DLD1 (cell line): ENCODE results near the gene GFM1.

ENCODE experiments used
- in situ Hi-C: cut with HindIII; loops from 2 replicates; pipeline ENCODE4 v1.10.0; 2017; ENCODE audit warnings: low sequenced_read_pairs

GFM1 gene

DNA sequence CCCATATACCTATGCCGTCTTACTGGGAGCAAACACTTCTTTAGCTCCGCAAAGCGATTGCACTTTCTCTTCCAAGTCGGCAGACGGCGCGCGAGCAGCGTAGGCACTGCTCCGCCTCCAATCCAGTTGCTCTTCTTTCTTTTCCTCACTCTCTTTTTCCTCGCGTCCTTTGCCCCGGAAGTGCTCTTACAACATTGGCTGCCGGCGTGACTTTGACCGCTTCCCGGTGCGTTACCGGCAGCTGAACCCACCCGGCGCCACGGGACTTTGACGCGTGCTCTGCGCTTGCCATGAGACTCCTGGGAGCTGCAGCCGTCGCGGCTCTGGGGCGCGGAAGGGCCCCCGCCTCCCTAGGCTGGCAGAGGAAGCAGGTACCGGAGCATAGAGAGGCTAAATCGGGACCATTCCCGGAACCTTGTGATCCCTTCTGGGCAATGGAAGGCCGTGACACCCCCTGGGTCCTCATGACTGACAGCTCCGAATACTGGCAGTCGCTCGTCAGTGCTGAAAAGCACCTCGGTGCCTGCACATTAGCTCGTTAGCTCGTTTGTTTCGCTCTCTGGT, at the start of gene GFM1:
GFM1 (plus strand) TSS at position 183 of the 564 bp plus-strand sequence; CDS start at position 291, 108 bp downstream.
- in situ Hi-C loops: no loop called here

- in situ Hi-C loops: no loop called here
Observed at GRCh38 chr3:158600787-158601186, 43.5 kb upstream of the GFM1 start.

DNA sequence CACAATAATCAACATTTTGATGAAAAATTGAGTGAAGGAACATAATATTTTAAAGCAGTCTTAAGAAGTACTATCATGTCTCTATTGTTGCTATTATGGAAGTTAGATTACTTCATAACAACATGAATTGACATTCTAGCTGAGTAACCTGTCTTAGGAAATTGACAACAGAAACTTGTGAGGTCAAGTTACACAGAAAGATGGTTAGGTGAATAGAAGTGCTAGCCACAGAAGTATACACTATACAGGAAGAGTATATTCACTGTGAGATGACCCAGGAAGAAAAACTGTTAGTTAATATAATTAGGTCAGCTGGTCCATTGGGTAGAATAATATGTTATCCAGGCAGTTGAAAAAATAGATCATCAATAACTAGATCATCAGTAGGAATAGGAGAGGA, 42.1 kb upstream of the GFM1 start:
- in situ Hi-C loops: no loop called here

- in situ Hi-C loops: no loop called here
Observed at GRCh38 chr3:158617982-158618875, 26.1 kb upstream of the GFM1 start.

DNA sequence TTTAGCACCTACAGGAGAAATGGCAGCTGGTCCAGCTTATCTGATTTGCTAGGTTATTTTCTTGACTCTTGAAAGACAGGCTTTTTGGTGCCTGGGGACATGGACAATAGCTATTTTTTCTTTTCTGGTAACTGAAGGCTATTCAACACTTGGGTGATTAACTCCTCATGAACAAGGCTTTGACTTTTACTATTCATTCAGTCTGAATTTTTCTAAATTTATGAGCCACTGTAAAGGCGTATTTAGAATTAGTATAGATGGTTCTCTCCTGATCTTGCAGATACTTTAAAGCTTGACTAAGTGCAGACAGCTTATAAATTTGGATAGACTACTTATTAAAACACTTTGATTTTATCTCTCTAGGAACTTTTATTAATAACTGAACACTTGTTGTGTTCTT, 18.4 kb upstream of the GFM1 start:
- in situ Hi-C loops: no loop called here

DNA sequence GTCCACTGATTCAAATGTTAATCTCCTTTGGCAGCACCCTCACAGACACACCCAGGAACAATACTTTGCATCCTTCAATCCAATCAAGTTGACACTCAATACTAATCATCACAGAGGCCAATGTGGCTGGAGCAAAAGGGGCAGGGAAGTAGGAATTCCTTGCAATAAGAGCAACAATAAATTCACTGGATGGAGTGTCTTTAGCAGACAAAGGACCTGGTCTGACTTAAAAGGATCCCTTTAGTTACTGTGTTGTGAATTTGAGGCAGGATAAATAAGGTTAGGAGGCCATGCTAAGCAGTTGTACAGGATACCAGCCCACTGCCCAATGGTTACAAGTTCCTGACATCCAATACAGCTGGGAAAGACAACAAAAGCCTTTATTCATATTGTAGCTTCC, 12.3 kb upstream of the GFM1 start:
- in situ Hi-C loops: no loop called here

DNA sequence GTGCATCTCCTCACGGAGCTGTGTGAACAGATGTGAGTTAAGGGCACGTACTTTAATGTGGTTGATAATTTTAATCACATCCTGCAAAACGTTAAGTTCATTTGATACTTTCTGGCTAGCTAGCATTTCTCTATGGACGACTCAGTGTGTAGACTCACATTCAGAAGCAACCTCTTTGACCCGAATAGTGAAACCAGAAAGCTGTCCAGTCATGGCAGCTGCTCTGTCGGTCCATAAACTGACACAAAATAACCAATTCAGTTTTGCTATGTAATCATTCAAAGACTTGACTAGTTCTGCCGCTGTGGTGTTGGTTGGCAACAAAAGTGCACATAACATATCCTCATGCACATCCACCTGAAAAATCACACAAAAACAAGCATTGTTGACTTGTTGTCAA, 3.7 kb upstream of the GFM1 start:
- in situ Hi-C loops: no loop called here

DNA sequence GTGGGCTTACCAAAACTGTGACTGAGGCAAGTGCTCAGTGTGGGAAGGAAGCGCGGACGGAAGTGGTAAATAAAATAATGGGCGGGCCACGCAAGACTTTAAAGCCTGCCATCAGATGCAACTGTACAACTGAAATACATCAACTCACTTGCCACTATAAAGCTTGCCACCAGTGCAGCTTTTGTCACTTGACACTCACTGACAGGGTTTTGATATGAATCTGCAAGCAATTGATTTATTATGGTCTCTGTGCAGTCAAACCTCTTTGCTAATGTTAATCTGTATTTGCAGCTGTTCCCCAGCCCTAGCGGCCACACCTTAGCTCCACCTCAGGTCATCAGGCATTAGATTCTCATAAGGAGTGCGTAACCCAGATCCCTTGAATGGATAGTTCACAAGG, 2.3 kb upstream of the GFM1 start:
- in situ Hi-C loops: no loop called here

DNA sequence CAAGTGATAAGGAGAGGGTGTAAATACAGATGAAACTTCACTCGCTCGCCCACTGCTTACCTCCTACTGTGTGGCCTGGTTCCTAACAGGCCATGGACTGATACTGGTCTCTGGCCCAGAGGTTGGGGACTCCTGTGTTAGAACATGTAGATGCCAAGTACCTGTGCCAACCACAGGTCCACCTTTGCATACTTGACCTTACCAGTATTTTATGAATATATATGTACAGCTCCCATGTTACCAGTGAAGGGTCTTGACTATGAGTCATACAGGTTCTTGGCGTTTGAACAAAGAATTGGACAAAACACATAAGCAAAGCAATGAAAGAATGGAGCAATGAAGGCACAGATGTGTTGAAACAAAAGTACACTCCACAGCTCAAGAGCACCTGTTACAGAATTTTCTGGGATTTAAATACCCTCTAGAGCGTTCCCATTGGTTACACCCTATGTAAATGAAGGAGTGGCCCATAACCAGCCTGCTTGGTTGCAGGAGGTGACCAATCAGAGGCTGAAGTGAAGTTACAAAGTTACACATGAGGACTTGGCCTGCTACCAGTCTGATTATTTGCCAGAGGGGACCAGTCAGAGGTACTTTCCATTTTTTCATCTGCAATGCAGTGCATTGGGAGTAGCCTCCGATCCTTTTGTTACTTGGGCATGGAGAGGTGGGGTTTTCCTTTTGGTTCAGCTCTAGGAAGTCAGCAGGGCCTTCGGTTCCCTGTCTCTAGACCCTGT, 1.7 kb upstream of the GFM1 start:
- in situ Hi-C loops: no loop called here

DNA sequence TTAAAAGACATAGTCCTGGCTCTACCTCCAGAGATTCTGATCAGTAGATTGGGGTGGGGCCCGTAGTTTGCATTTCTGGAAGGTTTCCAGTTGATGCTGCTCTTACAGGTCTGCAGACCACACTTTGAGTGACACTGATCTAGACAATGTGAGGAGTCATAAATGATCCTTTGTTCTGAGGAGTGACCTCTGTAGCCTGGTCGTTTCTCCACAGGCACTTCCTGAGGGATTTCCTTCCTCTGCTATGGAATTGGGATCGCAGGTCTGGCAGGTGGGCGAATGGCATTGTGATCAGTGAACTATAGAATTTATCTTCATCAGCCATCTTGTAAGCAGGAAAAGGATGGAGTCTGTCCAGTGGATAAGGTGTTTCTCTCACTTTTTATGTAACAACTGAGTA, 5.5 kb downstream of the GFM1 start:
- in situ Hi-C loops: loop anchor here (25.0 kb wide), 1 partner anchor 138 kb away; no protein-coding TSS in a partner anchor

DNA sequence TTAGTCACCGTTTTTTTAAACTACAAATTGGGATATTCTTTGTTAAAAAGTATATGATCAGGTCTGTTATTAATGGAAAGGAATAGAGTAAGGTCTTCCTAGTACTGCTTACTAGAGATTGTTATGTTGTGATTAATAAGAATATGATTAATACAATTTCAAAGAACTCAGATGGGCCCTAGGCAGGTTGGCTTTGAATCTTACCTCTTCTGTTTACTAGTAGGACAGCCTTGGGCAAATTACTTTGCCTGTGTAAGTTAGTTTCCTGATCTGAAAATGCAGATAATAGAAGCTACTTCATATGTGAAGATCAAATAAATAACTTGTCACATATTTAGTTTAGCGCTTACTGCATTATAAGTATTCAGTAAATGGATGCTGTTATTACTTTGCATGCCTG, 6.9 kb downstream of the GFM1 start:
- in situ Hi-C loops: loop anchor here (25.0 kb wide), 1 partner anchor 136 kb away; no protein-coding TSS in a partner anchor

DNA sequence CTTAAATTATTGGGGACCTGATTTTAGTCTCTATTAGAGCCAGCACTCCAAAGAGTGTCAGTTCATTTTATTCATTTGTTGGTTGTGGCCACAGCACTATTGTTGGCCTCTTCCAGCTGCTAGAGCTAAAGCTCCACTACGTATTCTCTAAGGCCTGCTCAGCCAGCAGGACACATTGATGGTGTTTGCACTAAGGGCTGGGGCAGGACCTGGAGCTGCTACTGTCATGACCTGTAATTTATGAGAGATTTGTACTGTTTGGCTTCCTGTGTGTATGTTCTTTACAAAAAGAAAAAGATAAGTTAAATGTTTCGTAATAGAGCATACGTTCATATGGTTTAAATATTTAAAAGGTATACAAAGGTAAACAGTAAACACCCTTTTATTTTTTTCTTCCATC, 8.1 kb downstream of the GFM1 start:
- in situ Hi-C loops: loop anchor here (25.0 kb wide), 1 partner anchor 135 kb away; no protein-coding TSS in a partner anchor

DNA sequence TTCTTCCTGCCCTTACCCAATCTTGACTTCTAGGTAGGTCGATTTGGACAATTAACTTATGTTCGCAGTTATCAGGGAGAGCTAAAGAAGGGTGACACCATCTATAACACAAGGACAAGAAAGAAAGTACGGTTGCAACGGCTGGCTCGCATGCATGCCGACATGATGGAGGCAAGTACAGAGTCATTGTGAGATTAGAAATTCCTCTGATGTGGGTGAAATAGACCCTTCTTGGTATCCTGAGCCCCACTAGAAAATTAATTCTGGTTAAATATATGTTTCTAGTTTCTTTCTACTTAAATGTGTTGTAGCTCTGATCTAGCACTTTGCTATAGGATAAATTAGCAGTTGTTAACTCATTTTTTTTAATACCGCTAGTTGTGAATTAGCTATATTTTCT, 14.6 kb downstream of the GFM1 start:
- in situ Hi-C loops: loop anchor here (25.0 kb wide), 1 partner anchor 128 kb away; no protein-coding TSS in a partner anchor

GRCh38 chr3:158659454-158660237, 15.3 kb downstream of the GFM1 start:
- in situ Hi-C loops: loop anchor here (25.0 kb wide), 1 partner anchor 128 kb away; no protein-coding TSS in a partner anchor

- in situ Hi-C loops: loop anchor here (25.0 kb wide), 1 partner anchor 127 kb away; no protein-coding TSS in a partner anchor
Observed at GRCh38 chr3:158660711-158661110, 16.4 kb downstream of the GFM1 start.

- in situ Hi-C loops: loop anchor here (25.0 kb wide), 1 partner anchor 124 kb away; no protein-coding TSS in a partner anchor
Observed at GRCh38 chr3:158663246-158663645, 18.9 kb downstream of the GFM1 start.

- in situ Hi-C loops: loop anchor here (25.0 kb wide), 1 partner anchor 123 kb away; no protein-coding TSS in a partner anchor
Observed at GRCh38 chr3:158663832-158664231, 19.5 kb downstream of the GFM1 start.

DNA sequence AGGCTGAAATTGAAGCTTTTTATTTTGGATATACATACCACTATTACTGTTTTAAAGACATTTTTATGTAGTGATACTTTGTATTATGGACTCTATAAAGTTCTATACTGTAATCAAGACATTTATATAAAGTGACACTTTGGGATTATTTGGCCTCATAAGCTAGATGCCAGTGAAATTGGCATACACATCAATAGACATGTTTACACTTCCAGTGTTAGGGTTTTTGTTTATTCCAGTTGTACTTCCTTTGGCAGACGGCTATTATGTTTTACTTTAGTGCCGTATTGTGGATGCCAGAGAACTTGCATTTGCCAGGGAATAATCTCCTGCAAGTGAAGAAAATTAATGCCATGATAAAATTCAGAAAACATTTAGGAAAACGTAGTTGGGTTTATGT, 22.1 kb downstream of the GFM1 start:
- in situ Hi-C loops: loop anchor here (25.0 kb wide), 1 partner anchor 121 kb away; no protein-coding TSS in a partner anchor

GRCh38 chr3:158668506-158668905, 24.2 kb downstream of the GFM1 start:
- in situ Hi-C loops: loop anchor here (25.0 kb wide), 1 partner anchor 119 kb away; no protein-coding TSS in a partner anchor

DNA sequence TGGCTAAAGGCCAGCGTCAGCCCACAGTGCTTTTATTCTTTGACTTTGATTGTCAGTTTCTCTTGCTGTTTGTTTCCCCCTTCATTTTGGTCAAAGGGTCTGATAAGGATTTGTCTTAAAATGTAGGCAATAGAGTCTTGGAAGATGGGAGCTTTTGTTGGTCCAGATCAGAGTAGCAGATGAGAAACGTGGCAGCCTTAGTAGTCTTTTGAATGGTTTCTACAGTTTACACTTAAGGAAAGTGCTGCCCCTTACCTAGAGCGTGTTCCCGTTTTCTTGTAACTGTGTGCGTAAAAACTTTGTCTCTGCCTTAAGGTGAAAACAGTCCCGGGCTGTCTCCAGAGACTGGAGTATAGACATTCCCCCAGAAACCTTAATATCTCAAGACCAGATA, 27.5 kb downstream of the GFM1 start:
- in situ Hi-C loops: loop anchor here (25.0 kb wide), 1 partner anchor 115 kb away; no protein-coding TSS in a partner anchor
